Panc1 (cell line): ENCODE data around the gene GPR135. TPM values are rescaled to one million over a fixed set of nuclear protein-coding genes. Genes with fewer than 3 reads are reported as not detected.

ENCODE experiments used
- ATAC-seq: fragments of 200-7000 bp; cut with Tn5 transposase; 2 replicates; pipeline ENCODE4 v1.9.1; 2020; ENCODE audit warnings: mild to moderate bottlenecking, moderate library complexity
- BruUV-seq: library from RNA; stranded (reverse); fragments of 400-500 nt; replicated peaks from 2 replicates; lab custom pipeline; 2021; lab: Mats Ljungman, UMichigan
- CTCF ChIA-PET: fragments of 300-600 bp; sonication (Branson Sonifier 250); formaldehyde crosslinking; loops from one replicate; lab custom pipeline; 2022; ENCODE audit warnings: antibody characterized with exemption; lab: Charles Lee
- POLR2A ChIA-PET: fragments of 300-600 bp; sonication (Branson Sonifier 250); formaldehyde crosslinking; loops from one replicate; lab custom pipeline; 2022; ENCODE audit warnings: antibody characterized with exemption; lab: Charles Lee
- DNase-seq: peaks from one replicate; pipeline ENCODE4 v3.0.0-alpha.2; 2010; ENCODE audit warnings: low read depth, low spot score
- H3K27ac ChIP-seq: 2 replicates; pipeline ENCODE4 v1.5.1; 2011; ENCODE audit warnings: mild to moderate bottlenecking, low read length, inconsistent platforms
- H3K27me3 ChIP-seq: fragments of 200-500 bp; sonication (Bioruptor generic); 2 replicates; pipeline ENCODE4 v1.6.0; 2014; ENCODE audit warnings: low read length, inconsistent platforms; ENCODE audit not compliant: control insufficient read depth, insufficient read depth
- H3K36me3 ChIP-seq: fragments of 200-500 bp; sonication (Bioruptor generic); 2 replicates; pipeline ENCODE4 v1.5.1; 2014; ENCODE audit warnings: inconsistent platforms, mild to moderate bottlenecking, low read length, moderate library complexity; ENCODE audit not compliant: control insufficient read depth, insufficient read depth
- H3K4me1 ChIP-seq: 2 replicates; pipeline ENCODE4 v1.5.1; 2011; ENCODE audit warnings: inconsistent platforms, mild to moderate bottlenecking, low read length, moderate library complexity; ENCODE audit not compliant: control insufficient read depth, insufficient read depth
- H3K4me3 ChIP-seq, 2 experiments: 2 replicates each; pipeline ENCODE4 v1.5.1; 2011 to 2012; ENCODE audit warnings: low read depth in 2 of 2, low read length in 2 of 2, mild to moderate bottlenecking in 2 of 2, inconsistent platforms in 1 of 2, moderate library complexity in 1 of 2
- H3K9me3 ChIP-seq: fragments of 200-500 bp; sonication (Bioruptor generic); 2 replicates; pipeline ENCODE4 v1.5.1; 2014; ENCODE audit warnings: low read depth, mild to moderate bottlenecking, inconsistent platforms, low read length, moderate library complexity; ENCODE audit not compliant: control insufficient read depth, insufficient read depth
- CTCF ChIP-seq: fragments of 450-650 bp; IDR thresholded peaks from 2 replicates; pipeline ENCODE4 v1.5.1; 2017; ENCODE audit warnings: mild to moderate bottlenecking
- POLR2AphosphoS5 ChIP-seq: IDR thresholded peaks from 2 replicates; pipeline ENCODE4 v1.6.1; 2012; ENCODE audit warnings: mild to moderate bottlenecking, low read depth, low read length, moderate library complexity
- REST ChIP-seq, 2 experiments: IDR thresholded peaks; 2 replicates each; pipeline ENCODE4 v1.6.1; 2011 to 2012; ENCODE audit warnings: low read depth in 2 of 2, control low read depth in 1 of 2, low read length in 1 of 2, mild to moderate bottlenecking in 1 of 2, moderate library complexity in 1 of 2; ENCODE audit not compliant: insufficient read depth in 1 of 2
- SIN3A ChIP-seq: IDR thresholded peaks from 2 replicates; pipeline ENCODE4 v1.6.1; 2012; ENCODE audit warnings: low read depth, mild to moderate bottlenecking, low read length, moderate library complexity, borderline replicate concordance; ENCODE audit not compliant: insufficient read depth
- TCF7L2 ChIP-seq: IDR thresholded peaks from 2 replicates; pipeline ENCODE4 v1.6.1; 2011; ENCODE audit warnings: mild to moderate bottlenecking, low read depth, low read length, inconsistent platforms
- in situ Hi-C: cut with HindIII; loops from 2 replicates; pipeline ENCODE4 v1.10.0; 2016; ENCODE audit warnings: low sequenced_read_pairs, low pct_unique_long_range_greater_than_20kb
- intact Hi-C: fragments of 100-400 bp; cut with micrococcal nuclease; formaldehyde crosslinking; loops from one replicate; pipeline ENCODE4 v1.10.0; 2022; ENCODE audit not compliant: unreplicated experiment
- total RNA-seq: library from RNA; stranded (reverse); gene quantifications from one replicate; pipeline ENCODE4 v1.2.1, GENCODE V29; 2021; ENCODE audit not compliant: unreplicated experiment

The GPR135 gene
- total RNA-seq, 1 experiment from 2014 or later, result 3.1 TPM

GRCh38 chr14:59435987-59436386 is 29.2 kb downstream of the GPR135 start:
- Histone ChIP-seq H3K27ac (no peak overlapping the region), H3K36me3 (no peaks in the 10 kb centered on the region), H3K27me3 (no peaks in the 10 kb centered on the region), H3K4me3 (no peak overlapping the region), H3K4me1 (no peaks in the 10 kb centered on the region), H3K9me3 (no peaks in the 10 kb centered on the region)
- ATAC-seq (no peak), DNase-seq (no peak)
- intact Hi-C loops (no loop called here), in situ Hi-C loops (no loop called here)
- ChIA-PET CTCF (interaction anchor here (0.6 kb wide), 1 partner anchor 77 kb away, joined by 6 read pairs; no protein-coding TSS in a partner anchor), POLR2A (no interaction called here)
- TF ChIP-seq CTCF (no peak), REST (IDR thresholded peaks at IDR 0.05; ENCODE audit: insufficient read depth in 1 of 2, low read depth in 2 of 2, low read length in 1 of 2) (no peak), SIN3A (no peak), TCF7L2 (no peak), POLR2AphosphoS5 (no peak)
- BruUV-seq, result no TSS peak

- CTCF ChIA-PET, result no interaction called here
Observed at GRCh38 chr14:59435101-59435500, 30.1 kb downstream of the GPR135 start.

More at GRCh38 chr14:59435101-59435500, 30.1 kb downstream of the GPR135 start:
- Histone ChIP-seq H3K4me3 (no peak overlapping the region), H3K36me3 (no peaks in the 10 kb centered on the region), H3K27ac (no peak overlapping the region), H3K27me3 (no peaks in the 10 kb centered on the region), H3K9me3 (no peaks in the 10 kb centered on the region), H3K4me1 (no peaks in the 10 kb centered on the region)
- BruUV-seq, result no TSS peak
- POLR2A ChIA-PET, result no interaction called here
- DNase-seq, result no peak
- ATAC-seq, result no peak
- no peak for TF ChIP-seq REST (IDR thresholded peaks at IDR 0.05; ENCODE audit: insufficient read depth in 1 of 2, low read depth in 2 of 2, low read length in 1 of 2)
- no peak for TF ChIP-seq SIN3A
- in situ Hi-C loops (no loop called here), intact Hi-C loops (no loop called here)
